HFFc6 (cell line): ENCODE data around the gene SCRT2. TPM values are rescaled to one million over a fixed set of nuclear protein-coding genes. Genes with fewer than 3 reads are reported as not detected.

ENCODE experiments used
- DNase-seq: peaks from one replicate; pipeline ENCODE4 v3.0.0-alpha.2; 2018
- H3K27ac Mint-ChIP-seq: 2 replicates; pipeline ENCODE4 v1.8.0; 2020; ENCODE audit warnings: mild to moderate bottlenecking, mixed read lengths
- H3K27me3 Mint-ChIP-seq: 2 replicates; pipeline ENCODE4 v1.8.0; 2021; ENCODE audit warnings: mild to moderate bottlenecking, moderate library complexity, mixed read lengths; ENCODE audit not compliant: insufficient read depth
- H3K36me3 Mint-ChIP-seq: 2 replicates; pipeline ENCODE4 v1.8.0; 2021; ENCODE audit warnings: low read depth, mixed read lengths
- H3K4me1 Mint-ChIP-seq: 2 replicates; pipeline ENCODE4 v1.8.0; 2020; ENCODE audit warnings: low read depth, mixed read lengths
- H3K4me3 Mint-ChIP-seq: 2 replicates; pipeline ENCODE4 v1.8.0; 2020; ENCODE audit warnings: mild to moderate bottlenecking, moderate library complexity, mixed read lengths
- H3K9me3 Mint-ChIP-seq: 2 replicates; pipeline ENCODE4 v1.8.0; 2020; ENCODE audit warnings: mild to moderate bottlenecking, mixed read lengths
- CTCF ChIP-seq: fragments of 200-600 bp; sonication (generic); IDR thresholded peaks from 2 replicates; pipeline ENCODE4 v1.5.0; 2021; ENCODE audit warnings: antibody characterized with exemption, mild to moderate bottlenecking
- total RNA-seq, 6 experiments: library from RNA; stranded (reverse); fragmentation: NEBNext Ultra II Directional; extraction: Animal tissue kit (Norgen Biotek cat#: 25700); gene quantifications; 2 replicates in 1 of 6; 3 replicates in 5 of 6; pipeline ENCODE4 v1.2.3, GENCODE V29; 2021

Gene SCRT2
- total RNA-seq, 6 experiments from 2014 or later = not detected

- Mint-ChIP-seq H3K9me3 (no peaks in the 10 kb centered on the region), H3K27me3 (peaks cover 24% of the 10 kb centered on the region), H3K36me3 (no peaks in the 10 kb centered on the region), H3K4me3 (no peak overlapping the region), H3K4me1 (no peaks in the 10 kb centered on the region), H3K27ac (no peak overlapping the region)
- DNase-seq = no peak
- TF ChIP-seq CTCF = no peak
Observed at GRCh38 chr20:706366-706885, 30.8 kb upstream of the SCRT2 start.

- H3K4me3 Mint-ChIP-seq = no peak overlapping the region
- no peaks in the 10 kb centered on the region for H3K4me1 Mint-ChIP-seq
- DNase-seq = no peak
- H3K27ac Mint-ChIP-seq = no peak overlapping the region
- H3K27me3 Mint-ChIP-seq = peaks cover 22% of the 10 kb centered on the region
- H3K36me3 Mint-ChIP-seq = no peaks in the 10 kb centered on the region
- H3K9me3 Mint-ChIP-seq = no peaks in the 10 kb centered on the region
- no peak for TF ChIP-seq CTCF
Observed at GRCh38 chr20:704726-705125, 29.1 kb upstream of the SCRT2 start.

- H3K4me3 Mint-ChIP-seq = no peak overlapping the region
- peaks cover 24% of the 10 kb centered on the region for H3K27me3 Mint-ChIP-seq
- H3K4me1 Mint-ChIP-seq = no peaks in the 10 kb centered on the region
- no peaks in the 10 kb centered on the region for H3K9me3 Mint-ChIP-seq
- no peak for DNase-seq
- H3K27ac Mint-ChIP-seq = no peak overlapping the region
- no peaks in the 10 kb centered on the region for H3K36me3 Mint-ChIP-seq
- TF ChIP-seq CTCF = no peak
Observed at GRCh38 chr20:703426-703825, 27.8 kb upstream of the SCRT2 start.

- H3K4me3 Mint-ChIP-seq = no peak overlapping the region
- H3K27me3 Mint-ChIP-seq = peaks cover 28% of the 10 kb centered on the region
- TF ChIP-seq CTCF = no peak
Observed at GRCh38 chr20:703006-703405, 27.4 kb upstream of the SCRT2 start.

GRCh38 chr20:701401-702129 lies 26.0 kb upstream of the SCRT2 start:
- Mint-ChIP-seq H3K4me1 (no peaks in the 10 kb centered on the region), H3K27ac (no peak overlapping the region), H3K4me3 (no peak overlapping the region), H3K9me3 (no peaks in the 10 kb centered on the region), H3K36me3 (no peaks in the 10 kb centered on the region), H3K27me3 (peaks cover 37% of the 10 kb centered on the region)
- DNase-seq = no peak
- no peak for TF ChIP-seq CTCF

More at GRCh38 chr20:703006-703405, 27.4 kb upstream of the SCRT2 start:
- Mint-ChIP-seq H3K27ac (no peak overlapping the region), H3K4me1 (no peaks in the 10 kb centered on the region), H3K36me3 (no peaks in the 10 kb centered on the region), H3K9me3 (no peaks in the 10 kb centered on the region)
- DNase-seq = no peak
